Kidney (tissue), 14 donors: ENCODE measurements around the gene MAPRE2. TPM values are rescaled to one million over a fixed set of nuclear protein-coding genes. Genes with fewer than 3 reads are reported as not detected.

Experiments used
- DNase-seq, 5 donors: peaks; one replicate each; pipeline ENCODE4 v3.0.0-alpha.2; 2013 to 2020
- FAIRE-seq: peaks from 2 replicates; lab custom pipeline; 2012; peaks lifted over from hg19 to GRCh38; lab: Jason Lieb, UNC
- H3K27ac ChIP-seq, 2 donors: one replicate each; pipeline ENCODE4 v1.7.0; 2013; ENCODE audit warnings: low read depth in 2 of 2, low read length in 2 of 2, inconsistent platforms in 1 of 2
- H3K27me3 ChIP-seq: one replicate; pipeline ENCODE4 v1.7.1; 2013; ENCODE audit warnings: low read length, inconsistent platforms; ENCODE audit not compliant: control insufficient read depth, insufficient read depth
- H3K36me3 ChIP-seq, 3 donors: one replicate each; pipeline versions ENCODE4 v1.7.0 to v1.7.1; 2013; ENCODE audit warnings: low read length in 3 of 3, control low read depth in 1 of 3, inconsistent platforms in 1 of 3; ENCODE audit not compliant: insufficient read depth in 3 of 3, control insufficient read depth in 2 of 3
- H3K4me1 ChIP-seq, 3 donors: one replicate each; pipeline versions ENCODE4 v1.7.0 to v1.7.1; 2013; ENCODE audit warnings: low read length in 3 of 3, inconsistent platforms in 1 of 3, low read depth in 1 of 3; ENCODE audit not compliant: control insufficient read depth in 2 of 3, insufficient read depth in 2 of 3
- H3K4me3 ChIP-seq, 3 donors: one replicate each; pipeline versions ENCODE4 v1.7.0 to v1.8.1; 2013; ENCODE audit warnings: low read length in 3 of 3, control low read depth in 1 of 3, inconsistent platforms in 1 of 3
- H3K9ac ChIP-seq, 3 donors: one replicate each; pipeline versions ENCODE4 v1.7.0 to v1.7.1; 2013; ENCODE audit warnings: low read length in 3 of 3, control low read depth in 1 of 3, inconsistent platforms in 1 of 3
- H3K9me3 ChIP-seq, 3 donors: one replicate each; pipeline versions ENCODE4 v1.7.0 to v1.7.1; 2013; ENCODE audit warnings: low read length in 3 of 3, control low read depth in 1 of 3, inconsistent platforms in 1 of 3; ENCODE audit not compliant: control insufficient read depth in 2 of 3, insufficient read depth in 1 of 3
- CTCF ChIP-seq: IDR thresholded peaks from 3 replicates; pipeline ENCODE4 v1.5.1; 2012; ENCODE audit warnings: mild to moderate bottlenecking, moderate library complexity, borderline replicate concordance; ENCODE audit not compliant: insufficient read depth; ENCODE audit errors: extremely low read depth
- intact Hi-C: fragments of 100-400 bp; cut with DNase I; formaldehyde crosslinking; loops from one replicate; pipeline ENCODE4 v1.11.1; 2022
- polyA plus RNA-seq: library from polyadenylated mRNA; stranded (reverse); fragments of 350-450 nt; fragmentation: Illumina TruSeq; extraction: RNeasy Lipid Tissue Mini Kit (QIAGEN cat#74804); gene quantifications from one replicate; pipeline ENCODE4 v1.2.3, GENCODE V29; 2014; ENCODE audit warnings: low read depth, low replicate concordance; ENCODE audit not compliant: insufficient read depth
- total RNA-seq: library from RNA; stranded (reverse); fragmentation: NEBNext Ultra II Directional; extraction: Animal tissue kit (Norgen Biotek cat#: 25700); gene quantifications from one replicate; pipeline ENCODE4 v1.2.1, GENCODE V29; 2021
- donor health status: control.
- donor health status: control.
- donor health status: control.
- donor health status: control.
- donor health status: control.
- donor health status: DM: yes; HTN: yes; CAD: no.
- donor health status: Normal renal cell carcinoma (clear cell type).

Gene MAPRE2
- total and polyA plus RNA-seq, 2 donors from 2014 or later, result 15.2 to 30.2 TPM

DNA sequence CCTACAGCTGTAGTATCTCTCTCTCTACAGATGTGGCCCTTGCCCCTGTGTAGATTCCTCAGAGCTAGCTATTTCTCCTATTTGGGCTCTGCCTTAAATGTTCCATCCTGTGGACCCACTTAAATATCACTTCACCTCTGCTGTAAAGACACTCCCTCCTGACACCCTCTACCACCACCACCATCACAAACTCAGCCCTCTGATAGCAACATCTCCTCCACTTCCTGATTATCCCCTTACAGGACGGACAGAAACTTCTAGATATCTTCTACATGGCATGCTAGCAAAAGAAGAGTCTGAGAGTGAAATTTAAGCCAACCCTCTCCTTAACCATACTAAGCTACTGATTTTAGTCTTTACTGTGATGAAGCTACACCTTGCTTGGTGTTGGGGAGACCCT lies 3.2 kb upstream of the MAPRE2 start:
- Histone ChIP-seq H3K27ac (no peak overlapping the region), H3K9ac (no peak overlapping the region), H3K27me3 (no peaks in the 10 kb centered on the region), H3K36me3 (no peaks in the 10 kb centered on the region), H3K4me1 (peaks cover 0 to 5% (median 2%) of the 10 kb centered on the region in 3 donors), H3K4me3 (no peak overlapping the region), H3K9me3 (no peaks in the 10 kb centered on the region)
- no peak for FAIRE-seq
- TF ChIP-seq CTCF, result no peak
- intact Hi-C loops, result no loop called here
- DNase-seq, result no peak

DNA sequence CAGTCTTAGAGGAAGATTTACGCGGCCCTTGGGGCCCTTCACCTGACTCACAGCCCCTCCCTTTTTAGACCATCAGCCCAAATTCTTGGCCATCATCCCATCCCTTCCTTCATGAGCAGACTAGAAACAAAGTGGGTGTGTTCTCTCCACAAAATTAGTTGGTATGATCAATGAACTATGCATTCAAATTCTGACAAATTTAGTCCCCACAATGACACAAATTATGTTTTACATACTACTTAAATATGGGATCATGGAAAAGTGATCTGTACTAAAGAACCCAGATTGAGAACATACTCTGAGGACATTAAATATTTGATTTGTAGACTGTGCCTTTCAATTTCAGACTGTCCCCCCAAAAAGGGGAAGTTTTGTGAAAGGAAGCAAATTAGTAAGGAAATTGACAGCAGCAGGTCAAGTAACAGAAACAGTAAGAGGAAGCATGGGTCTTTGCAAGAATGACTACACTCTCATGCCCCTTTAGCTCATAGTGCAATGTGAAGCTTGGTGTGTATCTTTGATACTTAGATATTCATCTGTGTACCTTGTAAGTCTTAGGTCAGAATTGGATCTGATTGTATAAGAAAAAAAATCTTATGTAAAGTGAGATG lies 2.2 kb upstream of the MAPRE2 start:
- Histone ChIP-seq H3K36me3 (no peaks in the 10 kb centered on the region), H3K27ac (no peak overlapping the region), H3K9ac (no peak overlapping the region), H3K4me1 (peaks cover 2 to 5% (median 3%) of the 10 kb centered on the region in 3 donors), H3K27me3 (no peaks in the 10 kb centered on the region), H3K9me3 (no peaks in the 10 kb centered on the region), H3K4me3 (no peak overlapping the region)
- no peak for FAIRE-seq
- no peak for DNase-seq
- intact Hi-C loops, result no loop called here
- no peak for TF ChIP-seq CTCF

DNA sequence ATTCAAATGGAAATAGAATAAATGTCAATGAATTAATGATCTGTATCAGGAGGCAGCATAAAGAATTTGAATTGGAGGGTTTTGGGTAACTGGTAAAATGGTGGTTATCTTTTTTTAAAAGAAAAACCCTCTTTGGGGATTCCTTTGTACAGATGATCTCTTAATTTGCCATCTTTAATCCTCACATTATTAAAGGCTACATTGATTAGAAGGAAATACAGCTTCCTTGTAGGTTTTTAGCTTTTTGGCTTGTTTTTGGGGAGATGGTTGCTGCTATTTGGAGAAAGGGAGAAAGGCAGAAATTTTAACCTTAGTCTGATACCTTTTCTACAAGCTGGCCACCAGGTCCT lies 600 bp upstream of the MAPRE2 start:
- Histone ChIP-seq H3K4me1 (peaks cover 2 to 5% (median 3%) of the 10 kb centered on the region in 3 donors), H3K36me3 (no peaks in the 10 kb centered on the region), H3K9me3 (no peaks in the 10 kb centered on the region), H3K9ac (peak overlapping the region; percentile 63 to 97 (median 84)), H3K27me3 (no peaks in the 10 kb centered on the region), H3K27ac (peak overlapping the region; percentile 83 to 91), H3K4me3 (peak overlapping the region; percentile 94 to 99 (median 98))
- intact Hi-C loops, result no loop called here
- DNase-seq (no peak), FAIRE-seq (no peak)
- no peak for TF ChIP-seq CTCF
